Peyer's patch (tissue), 4 donors: ENCODE measurements around the gene LIMS1. TPM values are rescaled to one million over a fixed set of nuclear protein-coding genes. Genes with fewer than 3 reads are reported as not detected.

Source experiments
- small RNA-seq, 2 donors: library from RNA; depleted of rRNA; stranded (forward); fragments of <200 nt; gene quantifications; one replicate each; pipeline ENCODE3, GENCODE V24; 2016
- total RNA-seq, 4 donors: library from RNA; depleted of rRNA; stranded (reverse); fragments of >200 nt; gene quantifications; one replicate each; pipeline ENCODE4 v1.1.0, GENCODE V29; 2016

LIMS1 gene
- total RNA-seq, 4 donors from 2014 or later, result 24.2 to 78.4 (median 39.6) TPM

Small RNA genes lying within 50 kb of the gene (small RNA-seq; reads per million reads assigned to genes)
- 0 reads per million in 2 donors for gene AC010095.1

Other genes starting within 250 kb of the LIMS1 start
- 10 to 100 TPM in 2 of 4 donors, 1 to 10 TPM in 2; 1.3 to 55.3 (median 19.3) TPM for gene SULT1C2, start 245.6 kb upstream of the LIMS1 start, total RNA-seq
- gene SULT1C4, start 156.5 kb upstream of the LIMS1 start, total RNA-seq, result 1 to 10 TPM in 3 of 4 donors, not detected in 1; 1.3 to 5.8 (median 1.9) TPM
- 100 to 1,000 TPM in 1 of 4 donors, 10 to 100 TPM in 3; 64.6 to 164 (median 95.6) TPM for gene GCC2, start 85.3 kb upstream of the LIMS1 start, total RNA-seq
- gene RANBP2, start 185.0 kb downstream of the LIMS1 start, total RNA-seq, result 10 to 100 TPM; 49.9 to 80.0 (median 56.9) TPM